Measurements from ENCODE around the gene CD38.

GRCh38 chr4:15873117-15873516 lies 95.0 kb downstream of the CD38 start:
- TF ChIP-seq POLR2A (IDR thresholded peaks at IDR 0.05) = no peak
- TF ChIP-seq CTCF (IDR thresholded peaks at IDR 0.05) = no peak
